IPS-20b (cell line): ENCODE results near the gene EHD2.
"Not testable (repeated sequence)": the region's sequence is repeated elsewhere in the genome, so short reads cannot be mapped to it uniquely, and the experiment has no call there.

Source experiments
- H3K27ac ChIP-seq: one replicate; pipeline ENCODE4 v1.5.1; 2013; ENCODE audit warnings: low read length
- H3K27me3 ChIP-seq: 2 replicates; pipeline ENCODE4 v1.6.1; 2013; ENCODE audit warnings: mild to moderate bottlenecking, low read length, inconsistent platforms; ENCODE audit not compliant: insufficient read depth
- H3K36me3 ChIP-seq: 2 replicates; pipeline ENCODE4 v1.6.1; 2013; ENCODE audit warnings: low read depth, mild to moderate bottlenecking, inconsistent platforms, low read length, moderate library complexity; ENCODE audit not compliant: insufficient read depth
- H3K4me1 ChIP-seq: 2 replicates; pipeline ENCODE4 v1.6.1; 2013; ENCODE audit warnings: mild to moderate bottlenecking, control low read depth, inconsistent platforms, low read length, moderate library complexity; ENCODE audit not compliant: insufficient read depth
- H3K4me3 ChIP-seq: 2 replicates; pipeline ENCODE4 v1.5.1; 2013; ENCODE audit warnings: mild to moderate bottlenecking, low read length, inconsistent platforms
- H3K9ac ChIP-seq: 2 replicates; pipeline ENCODE4 v1.6.1; 2013; ENCODE audit warnings: low read depth, mild to moderate bottlenecking, inconsistent platforms, low read length, moderate library complexity
- H3K9me3 ChIP-seq: 2 replicates; pipeline ENCODE4 v1.6.1; 2013; ENCODE audit warnings: mild to moderate bottlenecking, low read depth, low read length, inconsistent platforms; ENCODE audit not compliant: insufficient read depth

EHD2 gene, protein sequence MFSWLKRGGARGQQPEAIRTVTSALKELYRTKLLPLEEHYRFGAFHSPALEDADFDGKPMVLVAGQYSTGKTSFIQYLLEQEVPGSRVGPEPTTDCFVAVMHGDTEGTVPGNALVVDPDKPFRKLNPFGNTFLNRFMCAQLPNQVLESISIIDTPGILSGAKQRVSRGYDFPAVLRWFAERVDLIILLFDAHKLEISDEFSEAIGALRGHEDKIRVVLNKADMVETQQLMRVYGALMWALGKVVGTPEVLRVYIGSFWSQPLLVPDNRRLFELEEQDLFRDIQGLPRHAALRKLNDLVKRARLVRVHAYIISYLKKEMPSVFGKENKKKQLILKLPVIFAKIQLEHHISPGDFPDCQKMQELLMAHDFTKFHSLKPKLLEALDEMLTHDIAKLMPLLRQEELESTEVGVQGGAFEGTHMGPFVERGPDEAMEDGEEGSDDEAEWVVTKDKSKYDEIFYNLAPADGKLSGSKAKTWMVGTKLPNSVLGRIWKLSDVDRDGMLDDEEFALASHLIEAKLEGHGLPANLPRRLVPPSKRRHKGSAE

GRCh38 chr19:47713046-47714021 lies at the start of gene EHD2:
EHD2 (plus strand) TSS chr19:47713422; CDS start chr19:47716613, 3,191 bp downstream.
- Histone ChIP-seq H3K4me3 (peak within 1 kb of the TSS; percentile 76), H3K27ac (no peak within 1 kb of the TSS), H3K9me3 (peaks cover 5% of the 10 kb centered on the region; the same call in 1 of the 2 replicates), H3K4me1 (no peaks in the 10 kb centered on the region), H3K27me3 (peaks cover 6% of the 10 kb centered on the region; the same call in 1 of the 2 replicates), H3K36me3 (no peaks in the 10 kb centered on the region), H3K9ac (no peak within 1 kb of the TSS; the same call in 1 of the 2 replicates)

DNA sequence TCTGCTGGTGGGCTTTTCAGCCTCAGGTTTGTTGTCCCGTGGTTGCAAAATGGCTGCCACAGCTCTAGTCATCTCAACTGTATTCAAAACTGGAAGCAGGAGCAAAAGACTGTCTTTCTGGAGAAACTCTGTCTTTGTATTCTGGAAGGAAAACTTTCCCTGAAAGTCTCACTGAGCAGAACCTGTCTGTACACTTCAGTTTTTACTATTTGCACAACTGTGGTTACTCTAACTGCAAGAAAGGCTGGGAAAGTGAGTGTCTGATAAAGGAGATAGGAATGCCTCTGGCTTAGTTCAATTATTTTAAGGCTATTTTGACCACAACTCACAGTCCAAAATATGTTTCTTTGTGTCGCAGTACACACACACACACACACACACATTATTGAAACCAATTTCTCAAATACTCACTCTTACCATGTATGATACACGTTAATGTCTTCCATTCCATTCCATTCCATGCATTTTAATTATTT lies 49.7 kb upstream of the EHD2 start:
- Histone ChIP-seq H3K4me3 (no peak overlapping the region), H3K36me3 (no peaks in the 10 kb centered on the region), H3K9me3 (no peaks in the 10 kb centered on the region), H3K27ac (no peak overlapping the region), H3K27me3 (no peaks in the 10 kb centered on the region), H3K4me1 (peaks cover 8% of the 10 kb centered on the region), H3K9ac (no peak overlapping the region)

DNA sequence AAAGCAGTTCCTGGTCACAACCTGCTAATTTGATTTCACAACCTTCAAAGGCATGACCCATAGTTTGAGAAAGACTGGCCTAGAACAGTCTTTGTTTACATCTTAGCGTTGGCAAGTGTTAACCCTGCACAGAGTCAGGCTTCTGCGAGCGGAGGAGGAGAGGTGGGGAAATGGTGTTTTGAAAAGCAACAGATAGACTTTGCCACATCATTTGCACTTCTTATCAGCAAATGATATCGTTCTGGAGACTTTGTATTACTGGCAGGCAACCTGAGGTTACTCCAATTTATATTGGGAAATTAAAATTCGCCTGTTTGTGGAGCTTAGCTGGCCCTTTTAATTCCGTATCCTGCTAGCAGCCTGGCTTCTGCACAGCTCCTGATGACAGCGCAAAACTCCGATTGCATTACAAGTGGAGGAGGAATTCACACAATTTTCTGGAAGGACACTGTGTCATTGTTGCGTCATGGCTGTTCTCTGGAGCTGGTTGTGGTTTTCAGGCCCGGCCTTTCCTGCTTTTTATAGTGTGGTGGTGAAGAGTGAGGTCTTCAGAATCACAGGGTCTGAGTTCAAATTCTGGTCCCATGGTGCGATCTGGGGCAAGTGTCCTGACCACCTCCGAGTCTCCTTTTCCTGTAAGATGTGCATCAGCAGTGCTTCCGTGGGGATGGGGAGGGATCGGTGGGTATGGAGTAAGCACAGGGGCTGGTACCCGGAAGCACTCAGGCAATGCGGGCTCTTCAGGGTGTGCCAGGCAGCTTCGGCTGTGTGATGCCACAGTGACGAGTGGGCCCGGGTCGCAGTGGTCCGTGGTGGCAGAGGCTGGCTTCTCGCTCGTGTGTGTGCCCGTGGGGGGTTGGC lies 49.1 kb upstream of the EHD2 start:
- no peak overlapping the region for H3K4me3 ChIP-seq
- no peak overlapping the region for H3K9ac ChIP-seq
- peaks cover 8% of the 10 kb centered on the region for H3K4me1 ChIP-seq
- H3K36me3 ChIP-seq: no peaks in the 10 kb centered on the region
- no peaks in the 10 kb centered on the region for H3K9me3 ChIP-seq
- H3K27me3 ChIP-seq: no peaks in the 10 kb centered on the region
- no peak overlapping the region for H3K27ac ChIP-seq

DNA sequence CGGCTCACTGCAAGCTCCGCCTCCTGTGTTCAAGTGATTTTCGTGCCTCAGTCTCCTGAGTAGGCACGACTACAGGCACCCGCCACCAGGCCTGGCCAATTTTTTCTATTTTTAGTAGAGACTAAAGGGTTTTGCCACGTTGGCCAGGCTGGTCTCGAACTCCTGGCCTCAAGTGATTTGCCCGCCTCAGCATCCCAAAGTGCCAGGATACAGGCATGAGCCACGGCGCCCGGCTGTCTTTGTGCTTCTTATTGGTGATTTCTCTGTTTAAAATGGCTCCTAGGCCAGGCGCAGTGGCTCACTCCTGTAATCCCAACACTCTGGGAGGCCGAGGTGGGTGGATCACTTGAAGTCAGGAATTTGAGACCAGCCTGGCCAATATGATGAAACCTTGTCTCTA lies 44.7 kb upstream of the EHD2 start:
- not testable (repeated sequence) for H3K27me3 ChIP-seq, H3K9ac ChIP-seq, H3K27ac ChIP-seq, H3K4me1 ChIP-seq, H3K9me3 ChIP-seq, H3K4me3 ChIP-seq
- H3K36me3 ChIP-seq: peaks cover 16% of the 10 kb centered on the region

GRCh38 chr19:47670736-47671135 lies 42.5 kb upstream of the EHD2 start:
- peaks cover 33% of the 10 kb centered on the region for H3K36me3 ChIP-seq
- no peak overlapping the region for H3K4me3 ChIP-seq
- H3K27ac ChIP-seq: no peak overlapping the region
- H3K9me3 ChIP-seq: no peaks in the 10 kb centered on the region
- no peak overlapping the region for H3K9ac ChIP-seq
- no peaks in the 10 kb centered on the region for H3K27me3 ChIP-seq
- peaks cover 4% of the 10 kb centered on the region; the same call in 1 of the 2 replicates for H3K4me1 ChIP-seq

- Histone ChIP-seq H3K27me3 (no peaks in the 10 kb centered on the region), H3K36me3 (peaks cover 37% of the 10 kb centered on the region), H3K4me3 (no peak overlapping the region), H3K9ac (no peak overlapping the region), H3K9me3 (no peaks in the 10 kb centered on the region), H3K27ac (no peak overlapping the region), H3K4me1 (peaks cover 4% of the 10 kb centered on the region; the same call in 1 of the 2 replicates)
Observed at GRCh38 chr19:47671499-47671898, 41.7 kb upstream of the EHD2 start.

- Histone ChIP-seq H3K27me3 (no peaks in the 10 kb centered on the region), H3K36me3 (peaks cover 53% of the 10 kb centered on the region), H3K9me3 (no peaks in the 10 kb centered on the region), H3K9ac (no peak overlapping the region), H3K27ac (no peak overlapping the region), H3K4me3 (no peak overlapping the region), H3K4me1 (no peaks in the 10 kb centered on the region)
Observed at GRCh38 chr19:47673426-47673825, 39.8 kb upstream of the EHD2 start.

DNA sequence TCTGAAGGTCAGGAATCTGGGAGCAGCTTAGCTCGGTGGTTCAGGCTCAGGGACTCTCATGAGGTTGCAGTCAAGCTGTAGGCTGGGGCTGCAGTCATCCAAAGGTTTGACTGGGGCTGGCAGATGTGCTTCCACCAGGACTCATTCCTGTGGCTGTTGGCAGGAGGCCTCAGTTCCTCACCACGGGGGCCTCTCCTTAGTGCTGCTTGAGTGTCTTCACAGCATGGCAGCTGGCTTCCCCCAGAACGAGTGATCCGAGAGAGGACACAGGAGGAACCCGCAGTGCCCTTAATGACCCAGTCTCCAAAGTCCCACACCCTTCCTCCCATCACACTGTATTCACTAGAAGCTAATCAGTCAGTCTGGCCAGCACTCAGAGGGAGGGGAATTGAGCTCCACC lies 38.7 kb upstream of the EHD2 start:
- H3K36me3 ChIP-seq: peaks cover 53% of the 10 kb centered on the region
- H3K4me3 ChIP-seq: no peak overlapping the region
- H3K27me3 ChIP-seq: no peaks in the 10 kb centered on the region
- no peak overlapping the region for H3K27ac ChIP-seq
- no peak overlapping the region for H3K9ac ChIP-seq
- H3K4me1 ChIP-seq: no peaks in the 10 kb centered on the region
- H3K9me3 ChIP-seq: no peaks in the 10 kb centered on the region

DNA sequence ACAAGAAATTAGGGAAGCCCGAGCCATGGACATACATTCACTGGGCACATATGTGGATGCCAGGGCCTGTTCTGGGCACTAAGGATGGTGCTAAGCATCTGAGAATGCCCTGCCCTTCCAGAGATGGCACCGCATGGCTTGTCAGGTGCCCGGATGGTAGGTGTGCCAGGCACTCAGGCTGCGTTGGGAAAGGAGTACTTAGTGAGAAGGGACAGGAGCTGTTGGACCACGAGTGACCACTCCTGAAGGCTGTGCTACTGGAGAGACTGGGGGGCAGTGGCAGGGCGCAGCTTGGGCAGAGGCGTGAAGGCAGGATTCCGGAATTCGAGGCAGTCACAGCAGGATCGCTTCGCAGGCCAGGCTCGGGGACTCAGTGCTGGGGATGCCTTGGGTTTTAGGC lies 38.0 kb upstream of the EHD2 start:
- Histone ChIP-seq H3K4me1 (no peaks in the 10 kb centered on the region), H3K9me3 (no peaks in the 10 kb centered on the region), H3K4me3 (no peak overlapping the region), H3K36me3 (peaks cover 52% of the 10 kb centered on the region), H3K9ac (no peak overlapping the region), H3K27ac (no peak overlapping the region), H3K27me3 (no peaks in the 10 kb centered on the region)

DNA sequence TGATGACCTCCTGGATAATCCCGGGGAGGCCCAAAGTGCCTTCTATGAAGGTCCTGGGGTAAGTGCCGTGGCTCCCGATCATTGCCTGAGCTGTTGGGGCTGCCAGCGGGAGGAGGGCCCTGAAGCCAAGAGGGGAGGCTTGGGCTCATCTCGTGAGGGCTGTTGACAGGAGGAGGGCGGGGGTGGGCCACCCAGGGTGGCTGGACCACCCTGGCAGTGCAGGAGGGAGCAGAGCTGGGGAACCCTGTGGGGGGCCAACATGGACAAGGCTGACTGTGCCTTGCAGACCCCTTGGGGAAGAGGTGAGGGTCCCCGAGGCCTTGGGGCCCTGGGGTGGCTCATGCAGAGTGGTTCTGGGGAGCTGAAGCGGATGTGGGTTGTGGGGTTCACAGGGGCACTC lies 37.4 kb upstream of the EHD2 start:
- Histone ChIP-seq H3K4me1 (no peaks in the 10 kb centered on the region), H3K36me3 (peaks cover 47% of the 10 kb centered on the region), H3K9me3 (no peaks in the 10 kb centered on the region), H3K27ac (no peak overlapping the region), H3K4me3 (no peak overlapping the region), H3K27me3 (no peaks in the 10 kb centered on the region), H3K9ac (no peak overlapping the region)

- H3K36me3 ChIP-seq: peaks cover 47% of the 10 kb centered on the region
- no peaks in the 10 kb centered on the region for H3K4me1 ChIP-seq
- H3K4me3 ChIP-seq: no peak overlapping the region
- no peaks in the 10 kb centered on the region for H3K27me3 ChIP-seq
- no peak overlapping the region for H3K27ac ChIP-seq
- H3K9me3 ChIP-seq: no peaks in the 10 kb centered on the region
- no peak overlapping the region for H3K9ac ChIP-seq
Observed at GRCh38 chr19:47676811-47677210, 36.4 kb upstream of the EHD2 start.
